Stimulated activated CD4-positive, alpha-beta T cell treated with anti-CD3 and anti-CD28 coated beads, Interleukin-12 subunit alpha, Interleukin-12 subunit beta, amount 100 ng/mL, for 4 hours (primary cell): ENCODE measurements around the gene FBXW4.
A peak's percentile ranks its signal among the peaks of the same experiment; 100 is the strongest.
"Not testable (repeated sequence)": the region's sequence is repeated elsewhere in the genome, so short reads cannot be mapped to it uniquely, and the experiment has no call there.

ENCODE experiments used
- DNase-seq: peaks from one replicate; pipeline ENCODE4 v3.0.0-alpha.2; 2020

FBXW4 gene

DNA sequence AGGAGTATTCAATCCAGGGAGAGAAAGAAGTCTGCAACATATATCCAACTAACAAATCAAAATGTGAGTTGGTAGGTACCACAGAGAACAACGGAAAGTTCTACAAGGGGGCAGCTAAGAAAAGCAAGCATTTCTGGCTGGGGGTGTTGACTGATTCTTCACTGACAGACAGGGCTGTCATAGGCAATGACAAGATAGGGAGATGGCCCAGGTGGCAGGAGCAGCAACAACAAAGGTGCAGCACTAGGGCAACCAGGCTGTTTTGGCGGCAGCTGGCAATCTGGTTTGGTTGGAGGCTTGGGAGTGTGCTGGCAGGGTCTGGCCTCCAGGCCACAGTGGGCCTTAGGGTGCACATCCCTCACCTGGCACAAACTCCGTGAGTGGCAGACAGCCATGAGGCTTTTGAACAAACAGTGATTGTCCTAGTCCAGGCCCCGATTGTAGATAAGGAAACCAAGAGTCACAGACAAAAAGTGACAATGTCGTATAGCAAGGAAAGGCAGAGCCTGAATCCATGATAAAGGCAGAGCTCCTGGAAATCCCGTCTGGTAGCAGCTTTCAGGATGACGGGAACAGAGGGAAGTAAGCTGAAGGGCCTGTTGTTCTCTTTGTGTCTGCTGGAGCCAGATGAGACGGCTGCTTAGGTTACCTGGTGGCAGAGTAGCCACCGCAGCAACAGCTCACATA, 78.4 kb downstream of the FBXW4 start:
- DNase-seq = no peak

DNA sequence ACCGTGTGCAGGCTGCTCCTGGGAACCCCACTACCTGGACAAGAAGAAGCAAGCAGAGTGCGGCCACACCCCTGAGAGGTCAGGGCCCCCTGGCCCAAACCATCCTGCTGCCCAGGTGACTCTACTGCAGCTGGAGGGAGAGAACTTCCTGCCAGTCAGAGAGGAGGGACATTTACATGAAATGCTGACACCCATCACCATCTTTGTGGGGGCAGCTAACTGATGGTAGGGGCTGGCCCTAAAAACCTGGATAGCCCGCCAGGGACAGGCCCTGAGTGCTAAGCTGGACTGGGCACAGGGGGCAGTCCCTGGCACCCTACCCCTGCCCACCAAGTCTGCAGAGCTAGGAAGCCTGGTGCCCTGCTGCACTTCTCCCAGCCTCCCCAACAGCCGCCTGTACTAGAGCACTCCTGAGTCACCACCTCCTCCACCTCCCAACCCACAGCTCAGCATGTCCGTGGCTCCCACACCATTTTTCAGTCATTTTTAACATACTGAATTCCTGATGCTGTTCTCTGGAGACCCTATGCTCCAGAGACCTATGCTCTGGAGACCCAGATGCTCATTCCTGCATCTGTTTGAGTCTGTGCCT, 79.3 kb downstream of the FBXW4 start:
- no peak for DNase-seq

DNA sequence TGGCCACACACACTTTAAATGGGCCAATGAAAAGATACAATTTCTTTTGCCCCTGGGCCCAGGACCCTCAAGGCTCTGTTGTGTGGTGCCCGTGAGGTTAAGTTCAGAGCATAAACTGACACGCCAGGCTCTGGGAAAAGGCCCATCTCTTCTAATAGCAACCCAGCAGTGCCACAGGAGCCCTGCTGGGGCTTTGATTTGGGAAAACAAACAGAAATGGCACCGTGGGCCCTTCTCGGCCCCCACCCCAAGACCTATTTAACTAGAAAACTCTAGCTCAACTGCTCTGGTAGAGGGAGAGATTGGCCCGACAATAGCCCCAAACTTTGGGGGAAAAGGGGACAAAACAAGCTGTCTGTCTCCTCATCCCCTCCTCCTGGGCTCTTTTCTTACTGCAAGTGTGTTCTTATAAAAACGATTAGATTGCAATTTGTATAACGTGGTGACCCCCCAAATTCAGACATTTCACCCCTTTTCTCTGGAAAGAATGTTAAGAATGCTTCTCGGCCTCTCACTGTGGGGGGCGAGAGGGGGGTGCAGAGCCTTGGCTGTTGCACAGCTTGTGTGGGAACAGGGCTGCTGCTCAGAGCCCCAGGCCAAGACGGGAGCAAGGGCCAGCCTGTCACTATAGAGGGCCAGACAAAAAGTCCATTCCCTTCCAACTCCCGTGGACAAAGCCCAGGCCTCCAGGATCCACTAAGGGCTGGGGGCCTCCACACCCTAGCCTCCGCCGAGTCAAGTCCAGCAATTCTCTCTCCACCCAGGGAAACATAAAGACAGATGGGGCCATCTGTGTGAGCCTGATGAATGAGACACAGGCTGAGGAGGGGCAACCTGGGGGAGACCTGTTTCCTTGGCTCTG, 80.1 kb downstream of the FBXW4 start:
- DNase-seq = no peak

DNA sequence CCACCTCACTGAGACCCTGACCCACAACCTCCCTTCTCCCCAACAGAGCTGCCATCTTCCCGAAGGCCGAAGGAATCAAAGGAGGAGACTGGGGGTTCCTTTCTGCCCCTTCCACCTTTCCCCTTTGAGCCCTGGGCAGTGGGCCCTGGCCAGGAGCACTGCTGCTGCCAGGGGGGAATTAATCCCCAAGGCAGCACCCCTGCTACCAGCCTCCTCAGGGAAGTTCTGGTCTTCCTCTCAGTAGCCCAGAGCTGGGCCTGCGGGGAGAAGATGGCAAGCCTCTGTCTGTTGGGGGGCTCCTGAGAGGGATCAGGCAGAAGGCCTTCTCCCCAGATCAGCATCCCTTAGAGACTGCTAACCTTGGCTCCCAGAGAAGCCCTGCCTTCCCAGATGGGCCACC, 81.3 kb downstream of the FBXW4 start:
- no peak for DNase-seq

DNA sequence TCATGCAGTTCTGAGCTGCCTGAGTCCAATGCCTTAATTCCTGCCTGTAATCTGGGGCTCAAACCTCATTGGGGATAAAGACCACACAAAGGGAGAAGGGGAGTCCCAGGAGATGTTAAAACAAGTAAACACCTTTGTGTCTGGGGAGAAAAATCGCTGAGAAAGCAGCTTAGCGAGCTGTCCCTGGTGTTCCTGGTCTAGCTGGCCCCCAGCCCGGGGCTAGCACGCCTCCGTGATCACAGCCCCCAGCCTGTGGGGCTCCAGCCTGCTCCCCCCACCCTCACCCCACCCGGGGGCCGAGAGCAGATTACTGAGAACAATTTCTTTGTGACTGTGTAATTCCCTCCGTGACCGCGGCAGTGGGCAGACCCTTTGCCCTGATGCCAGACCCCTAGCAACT, 82.1 kb downstream of the FBXW4 start:
- DNase-seq = no peak

DNA sequence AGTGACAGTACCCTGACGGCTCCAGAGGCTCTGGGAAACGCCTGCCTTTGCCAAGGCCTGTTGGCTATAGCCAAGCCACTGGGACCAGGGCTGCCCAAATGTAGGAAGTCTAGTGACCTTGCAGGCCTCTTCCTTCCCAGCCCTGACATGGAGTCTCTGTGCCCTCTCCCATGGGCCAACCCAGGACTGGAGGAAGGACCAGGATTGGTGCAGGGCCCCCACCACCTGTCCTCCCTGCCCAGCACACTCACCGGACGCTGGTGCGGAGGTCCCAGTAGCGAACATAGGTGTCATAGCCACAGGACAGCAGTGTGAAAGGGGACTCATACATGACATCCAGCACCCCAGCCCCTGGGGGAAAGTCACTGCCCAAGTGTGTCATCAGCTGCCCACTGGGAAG, 82.9 kb downstream of the FBXW4 start:
- DNase-seq = no peak

DNA sequence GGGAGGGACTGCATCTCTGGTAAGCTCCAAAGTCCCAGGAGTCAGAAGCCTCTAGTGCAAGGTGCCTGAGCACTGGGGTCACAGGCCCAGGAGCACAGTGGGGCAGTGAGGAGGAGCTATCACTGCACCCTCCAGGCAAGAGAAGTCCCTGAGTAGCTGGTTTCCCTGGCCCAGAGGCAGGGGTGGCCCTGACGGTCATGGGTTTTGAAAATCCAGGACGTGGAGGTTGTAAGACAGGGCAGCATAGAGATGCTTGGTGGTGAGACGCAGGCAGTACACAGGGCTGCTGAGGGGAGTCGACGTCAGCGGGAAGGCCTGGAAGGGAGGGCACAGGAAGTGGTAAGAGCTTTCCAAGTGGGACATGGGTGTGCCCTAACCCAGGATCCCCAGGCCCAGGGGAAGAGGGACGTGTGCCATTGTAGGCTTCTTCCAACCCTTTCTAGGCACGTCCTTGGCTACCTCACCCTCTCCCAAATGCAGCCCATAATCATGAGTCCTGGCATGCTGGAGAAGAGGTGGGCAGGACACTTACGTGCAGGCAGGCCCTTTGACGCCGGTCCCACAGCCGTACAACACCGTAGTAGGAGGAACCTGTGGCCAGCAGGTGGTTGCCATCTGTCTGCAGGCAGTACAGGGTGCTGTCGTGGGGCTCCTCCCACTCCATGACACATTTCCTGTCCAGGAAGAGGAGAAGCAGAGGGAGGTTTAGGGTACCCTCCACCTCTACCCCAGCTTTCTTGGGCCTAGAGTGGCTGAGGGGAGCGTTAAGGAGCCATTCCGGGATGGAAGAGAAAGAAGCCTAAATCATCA, 83.7 kb downstream of the FBXW4 start:
- no peak for DNase-seq

DNA sequence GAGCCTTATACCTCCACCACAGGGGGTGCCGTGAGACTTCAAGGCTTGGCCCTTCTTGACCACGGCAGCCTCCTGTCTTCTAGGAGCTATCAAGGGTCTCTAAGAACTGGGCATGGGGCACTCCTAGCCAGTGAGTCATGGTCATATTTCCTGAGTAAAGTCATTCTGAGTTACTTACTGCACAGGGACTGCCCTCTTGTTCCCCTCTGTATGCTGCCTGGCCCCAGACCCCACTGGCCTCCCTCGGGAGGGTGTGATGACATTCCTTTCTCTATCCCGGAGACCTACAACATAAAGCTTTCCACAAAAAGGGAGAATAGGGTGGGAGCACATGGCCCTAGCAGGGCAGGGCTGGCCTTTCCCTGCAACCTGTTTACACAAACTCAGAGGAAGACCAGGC, 85.5 kb downstream of the FBXW4 start:
- no peak for DNase-seq

DNA sequence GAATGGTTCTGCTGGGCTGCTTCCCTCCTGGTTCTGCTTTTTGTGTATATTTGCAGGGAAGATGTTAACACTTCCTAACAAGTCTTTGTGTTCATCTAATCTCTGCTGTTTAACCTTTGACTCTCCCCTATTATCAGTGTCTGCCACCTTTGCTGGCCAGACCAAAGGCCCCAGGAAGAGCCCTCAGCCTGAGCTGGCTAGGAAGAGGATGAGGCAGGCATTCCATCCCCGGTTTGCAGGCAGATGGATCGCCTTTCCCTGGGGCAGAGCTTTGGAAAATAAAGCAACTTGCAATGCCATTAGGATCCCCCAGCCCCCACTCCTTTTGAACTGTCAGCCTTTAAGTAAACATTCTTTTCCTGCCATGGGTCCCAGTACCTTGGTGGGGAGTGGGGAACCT, 87.8 kb downstream of the FBXW4 start:
- DNase-seq = no peak

DNA sequence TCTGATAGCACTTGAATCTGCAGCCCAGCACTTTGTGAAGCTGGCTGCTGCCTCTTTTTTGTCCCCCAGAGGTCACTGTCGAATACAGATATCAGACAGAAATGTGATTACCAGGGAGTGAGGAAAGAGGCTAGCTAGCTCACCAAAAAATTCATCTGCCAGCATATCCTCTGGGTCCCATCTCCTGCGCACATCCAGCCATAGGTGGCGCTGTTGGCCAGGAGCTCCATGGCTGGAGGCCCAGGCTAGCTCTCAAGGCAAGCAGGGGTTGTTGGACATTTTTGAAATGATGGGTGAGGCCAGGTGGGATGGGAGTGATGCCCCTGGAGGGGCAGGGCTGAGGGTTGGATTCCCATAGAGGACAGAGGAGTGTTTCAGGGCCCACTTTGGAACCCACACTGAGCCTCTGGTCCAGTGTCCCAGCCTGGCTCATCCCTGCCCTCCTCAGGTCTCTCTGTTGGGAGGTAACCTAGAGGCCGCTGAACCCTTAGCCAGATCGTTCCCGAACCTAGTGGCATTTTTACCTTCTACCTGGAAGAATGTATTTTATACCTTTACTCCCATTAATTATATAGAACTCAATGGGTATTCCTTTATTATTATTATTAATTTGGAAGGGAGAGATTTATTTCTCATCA, 92.1 kb downstream of the FBXW4 start:
- peak; percentile 66 for DNase-seq

DNA sequence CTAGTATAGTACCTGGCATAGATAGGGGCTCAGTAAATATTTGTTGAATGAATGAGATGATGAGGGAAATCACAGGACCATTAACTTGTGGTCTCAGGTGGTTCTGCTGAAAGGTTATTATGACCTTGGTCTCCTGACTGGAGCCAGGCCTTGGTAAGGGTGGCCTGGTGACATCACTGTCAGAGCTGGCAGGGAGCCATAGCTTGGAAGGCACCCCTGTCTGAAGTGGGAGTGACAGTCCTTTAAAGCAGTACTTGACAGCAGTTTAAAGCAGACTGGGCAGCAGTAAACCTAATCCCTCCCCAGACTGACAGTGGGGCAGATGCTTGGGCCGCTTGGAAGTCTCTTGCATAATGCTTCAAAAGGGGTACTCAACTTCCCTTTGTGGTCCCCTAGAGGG, 93.4 kb downstream of the FBXW4 start:
- no peak for DNase-seq

DNA sequence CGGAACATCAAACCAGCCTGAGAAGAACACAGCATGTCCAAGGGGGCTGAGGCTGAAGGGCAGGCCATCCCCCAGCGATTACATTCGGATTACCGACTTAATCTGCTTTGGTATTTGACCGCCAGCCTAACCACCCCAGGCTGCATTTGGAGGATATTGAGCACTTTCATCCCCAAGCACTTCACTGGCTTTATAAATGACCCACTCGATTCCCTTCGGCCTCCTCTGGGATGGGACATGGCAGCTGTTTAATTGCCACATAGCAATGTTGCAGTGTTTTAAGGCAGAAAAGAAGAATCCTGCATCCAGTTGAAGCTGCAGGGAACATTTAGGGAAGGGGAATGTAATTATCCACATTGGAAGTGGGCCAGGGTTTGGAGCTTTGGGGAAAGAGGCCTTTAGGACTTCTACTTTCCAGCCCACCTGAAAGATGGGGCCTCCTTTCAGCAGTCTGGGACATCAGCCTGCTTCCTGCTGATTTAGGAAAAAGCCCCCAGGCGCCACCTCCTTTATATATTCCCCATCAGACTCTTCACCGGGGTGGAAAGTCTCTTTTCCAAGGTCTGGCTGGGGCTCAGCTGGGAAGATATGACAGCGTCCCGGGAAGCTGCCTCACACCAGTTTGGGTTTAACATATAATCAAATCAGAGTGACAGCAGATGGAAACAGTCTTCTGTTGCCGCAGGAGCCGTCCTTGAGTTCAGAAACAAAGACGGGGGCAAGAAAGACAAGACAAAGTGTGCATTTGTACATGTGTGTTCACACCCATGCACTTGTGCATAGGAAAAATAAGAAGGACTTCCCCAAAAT, 97.7 kb downstream of the FBXW4 start:
- no peak for DNase-seq

DNA sequence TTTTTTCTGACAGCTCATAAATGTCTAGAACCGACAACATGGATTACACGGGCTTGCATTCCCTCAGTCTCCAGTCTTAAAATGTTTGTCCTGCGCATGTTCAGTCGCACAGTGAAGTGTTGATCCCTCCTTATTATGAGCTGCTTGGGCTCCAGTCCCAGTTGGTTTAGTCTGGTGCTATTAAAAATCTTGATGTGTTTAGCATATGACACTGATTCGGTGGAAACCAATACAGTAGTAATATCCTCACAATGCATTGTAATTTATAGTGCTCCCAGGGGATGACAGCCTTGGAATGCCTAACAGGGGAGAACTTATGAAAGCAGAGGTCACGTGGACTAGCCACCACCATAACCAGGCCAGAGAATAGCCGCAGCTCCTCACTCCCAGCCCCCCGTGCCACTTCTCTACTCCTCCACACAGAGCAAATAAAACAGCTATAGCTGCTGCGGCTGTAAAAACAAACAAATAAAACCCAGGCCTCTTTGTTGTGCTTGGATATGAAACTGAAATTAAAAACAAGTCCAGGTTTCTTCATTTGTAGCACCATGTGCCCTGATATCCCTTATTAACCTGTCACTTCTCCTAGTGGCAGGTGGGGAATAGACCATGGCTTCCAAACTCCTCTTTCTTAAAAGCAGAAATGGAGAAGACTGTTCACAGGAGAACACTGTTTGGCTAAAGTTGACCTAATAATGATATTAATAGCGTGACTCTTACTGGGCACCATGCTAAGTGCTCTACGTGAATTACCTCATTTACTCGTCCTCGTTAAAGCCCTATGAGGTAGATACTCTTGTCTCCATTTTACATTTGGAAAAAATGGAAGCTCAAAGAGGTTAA, 99.2 kb downstream of the FBXW4 start:
- DNase-seq = no peak

DNA sequence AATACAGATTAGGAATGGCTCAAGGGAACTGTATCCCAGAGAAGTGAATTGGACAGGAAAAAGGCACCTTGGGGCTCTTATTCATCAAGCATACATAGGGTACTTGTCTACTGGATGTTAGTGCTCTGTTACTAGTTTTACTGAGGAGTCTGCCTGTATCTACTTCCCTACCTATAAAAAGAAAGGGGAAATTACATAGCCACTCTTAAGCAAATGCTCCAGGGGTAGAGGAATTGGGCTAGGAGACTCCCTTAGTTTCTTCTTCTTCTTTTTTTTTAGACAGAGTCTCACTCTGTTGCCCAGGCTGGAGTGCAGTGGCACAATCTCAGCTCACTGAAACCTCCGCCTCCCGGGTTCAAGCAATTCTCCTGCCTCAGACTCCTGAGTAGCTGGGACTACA, 101.6 kb downstream of the FBXW4 start:
- not testable (repeated sequence) for DNase-seq

DNA sequence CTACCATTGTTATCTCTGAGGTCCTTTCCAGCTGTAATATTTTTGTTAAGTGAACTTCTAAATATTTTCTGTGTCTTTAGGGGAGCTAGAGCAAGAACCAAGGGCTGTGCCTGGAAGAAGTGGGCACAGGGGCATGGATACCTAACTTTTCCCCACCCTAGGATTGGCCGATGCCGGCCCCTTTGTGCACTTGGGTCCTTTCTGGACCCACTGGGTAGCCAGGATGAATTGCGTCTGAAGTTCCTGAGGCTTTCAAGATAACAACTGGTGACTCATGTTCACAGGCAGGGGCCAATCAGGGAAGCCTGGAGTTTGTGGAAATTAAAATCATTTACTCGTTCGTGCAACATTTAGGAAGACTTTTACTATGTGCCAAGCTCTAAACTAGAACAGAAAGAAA, 106.1 kb downstream of the FBXW4 start:
- DNase-seq = no peak

DNA sequence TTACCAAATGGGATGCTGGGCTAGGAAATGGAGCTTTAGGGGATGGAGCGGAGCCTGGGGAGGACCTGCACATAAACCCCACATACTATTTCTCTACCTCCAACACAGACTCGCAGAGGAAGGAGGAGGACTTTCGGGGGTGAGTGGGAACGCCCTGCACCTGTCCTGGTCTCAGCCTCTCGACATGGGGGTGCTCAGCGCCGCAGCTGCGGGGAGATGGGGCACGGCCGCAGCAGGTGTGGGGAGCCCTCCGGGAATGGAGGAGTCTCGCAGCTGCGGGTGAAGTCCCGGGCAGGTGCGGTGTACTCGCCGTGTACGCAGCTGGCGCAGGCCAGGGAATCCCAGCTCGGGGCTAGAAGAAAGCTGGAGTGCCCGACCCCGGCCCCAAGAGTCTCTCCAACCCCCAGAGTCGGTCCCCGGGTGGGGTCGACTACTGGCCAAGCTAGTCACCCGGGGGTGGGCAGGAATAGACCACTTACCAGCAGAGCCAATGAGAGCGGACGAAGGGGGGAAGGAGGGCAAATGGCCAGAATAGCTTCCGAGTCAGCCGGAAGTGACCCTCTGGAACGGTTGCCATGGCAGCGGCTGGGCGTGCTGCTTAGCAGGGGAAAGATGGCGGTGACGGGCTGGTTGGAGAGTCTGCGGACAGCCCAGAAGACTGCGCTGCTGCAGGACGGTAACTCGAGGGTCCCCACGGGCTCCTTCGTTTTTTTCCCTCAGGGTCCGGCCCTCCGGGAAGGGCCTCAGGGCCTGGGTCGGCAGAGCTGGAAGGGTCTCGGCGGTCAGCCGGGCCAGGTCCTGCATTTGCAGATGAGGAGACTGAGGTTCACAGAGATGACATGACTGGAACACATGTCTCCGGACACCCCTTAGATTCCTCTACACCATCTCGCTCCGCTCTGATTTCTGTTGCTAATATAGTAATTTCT, 107.0 kb downstream of the FBXW4 start, which contains the start of the genes DPCD and POLL:
Gene DPCD (plus strand): TSS at position 597 of the 929 bp plus-strand sequence. CDS start 16 bp downstream, at position 613.
Gene POLL (minus strand): TSS at position 533 of the 929 bp plus-strand sequence. CDS start 897 bp downstream, outside the sequence.
- peak; percentile 93 for DNase-seq

DNA sequence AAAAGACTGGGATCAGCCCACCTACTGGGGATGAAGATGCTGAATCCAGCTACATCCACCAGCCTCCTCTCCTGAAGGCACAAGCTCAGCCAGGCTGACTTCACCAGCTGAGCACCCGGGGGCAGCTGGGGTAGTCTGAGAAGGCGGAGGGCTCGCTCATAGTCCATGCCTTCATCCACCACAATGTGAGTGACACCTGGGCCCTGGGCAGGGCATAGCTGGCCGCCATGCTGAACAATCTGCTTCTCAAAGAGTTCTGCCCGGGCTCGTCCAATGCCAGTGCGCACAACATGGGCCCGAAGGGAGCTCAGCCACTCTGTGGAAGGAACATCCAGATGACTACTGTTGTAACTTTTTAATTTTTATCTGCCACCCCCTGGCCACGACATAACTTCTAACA, 109.1 kb downstream of the FBXW4 start:
- DNase-seq = no peak

DNA sequence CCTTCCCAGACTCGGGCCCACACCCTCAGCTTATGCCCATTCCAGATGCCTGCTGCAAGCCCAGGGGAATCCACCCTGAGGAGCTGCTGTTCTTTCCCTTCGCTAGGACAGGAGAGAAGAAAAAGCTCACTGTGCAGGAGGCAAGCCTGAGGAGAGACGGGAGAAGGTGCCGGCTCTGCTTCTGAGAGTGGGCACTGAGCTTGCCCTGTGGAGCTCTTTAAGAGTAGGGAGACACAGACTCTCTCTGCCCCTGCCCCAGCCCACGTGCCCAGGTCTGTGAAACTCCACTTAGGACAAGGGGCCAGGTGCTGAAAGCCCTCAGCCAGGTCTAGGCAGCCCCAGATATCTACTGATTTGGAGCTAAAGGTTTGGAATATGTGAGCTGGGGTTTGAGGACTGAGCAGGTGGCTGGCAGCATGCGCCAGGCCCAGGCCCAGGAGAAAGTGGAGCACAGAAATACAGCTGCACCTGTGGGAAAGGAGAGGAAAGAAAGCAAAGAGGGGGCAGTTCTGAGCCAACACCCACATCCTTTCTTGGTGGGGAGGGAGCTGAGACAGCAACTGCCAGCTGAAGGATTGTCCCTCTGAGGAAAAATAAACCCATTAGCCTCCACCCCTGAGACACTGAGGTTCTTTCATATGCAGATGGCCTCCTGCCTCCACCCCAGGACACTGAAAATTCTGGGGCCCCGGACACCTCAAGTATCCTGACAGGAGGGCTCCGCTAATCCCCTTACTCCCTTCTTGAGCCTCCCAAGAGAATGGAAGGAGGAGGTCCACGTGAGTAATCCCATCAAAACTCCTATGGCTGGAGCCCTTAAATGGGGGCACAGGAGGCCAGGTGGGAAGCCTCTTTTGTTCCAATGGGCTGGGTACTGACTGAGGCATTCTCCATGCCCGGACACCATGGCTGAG, 114.2 kb downstream of the FBXW4 start:
- DNase-seq = no peak
